ENCODE data around the gene VGF.

Gene VGF

DNA sequence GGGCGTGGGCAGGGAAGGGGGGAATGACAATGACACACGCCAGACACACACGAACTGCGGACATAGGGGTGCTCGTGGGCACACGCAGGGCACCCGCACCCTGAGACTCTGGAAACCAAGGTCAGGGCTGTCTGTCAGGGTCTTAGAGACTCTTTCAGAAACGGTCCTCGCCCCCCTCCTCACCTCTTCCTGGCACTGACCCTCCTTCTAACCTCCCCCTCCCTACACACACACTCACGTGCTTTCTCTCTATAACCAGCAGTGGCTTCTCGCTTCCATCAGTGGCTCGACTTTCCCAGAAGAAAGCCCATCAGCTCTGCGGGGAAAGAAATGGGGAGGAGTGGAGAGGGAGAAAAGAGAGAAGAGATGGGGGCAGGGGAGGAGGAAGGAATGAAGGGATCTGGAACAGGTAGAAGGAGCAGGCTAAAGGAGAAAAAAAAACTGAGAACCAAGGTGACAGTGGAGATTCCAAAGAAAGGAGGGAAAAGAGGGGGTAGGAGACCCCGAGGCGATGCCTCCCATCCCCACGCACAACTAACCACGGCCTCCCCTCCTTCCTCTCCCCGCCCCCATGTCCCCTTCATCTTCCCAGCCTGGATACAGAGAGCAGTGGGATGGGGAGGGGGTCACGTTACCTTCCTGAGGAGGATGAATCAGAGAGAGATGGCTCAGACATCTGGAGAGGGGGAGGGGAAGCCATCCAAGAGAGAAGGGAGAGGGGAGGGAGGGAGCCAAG is 1.7 kb upstream of the VGF start:
- in situ Hi-C loops (cut with HindIII; ENCODE audit: low sequenced_read_pairs): no loop called here

DNA sequence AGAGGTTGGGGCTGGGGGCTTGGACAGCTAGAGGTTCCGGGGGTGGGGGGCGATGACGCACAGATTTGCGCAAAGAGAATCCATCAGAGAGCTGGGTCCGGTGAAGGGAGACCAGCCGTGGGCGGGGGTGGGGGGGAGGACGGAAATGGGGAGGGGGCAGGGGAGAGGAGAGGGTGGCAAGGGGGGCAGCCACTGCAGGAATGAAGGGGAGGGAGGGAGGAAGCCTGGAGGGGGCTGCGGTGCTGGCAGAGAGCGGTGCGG is 1.2 kb upstream of the VGF start:
- in situ Hi-C loops (cut with HindIII; ENCODE audit: low sequenced_read_pairs): no loop called here

GRCh38 chr7:101165958-101166647 is 734 bp upstream of the VGF start:
- in situ Hi-C loops (cut with HindIII; ENCODE audit: low sequenced_read_pairs): no loop called here

DNA sequence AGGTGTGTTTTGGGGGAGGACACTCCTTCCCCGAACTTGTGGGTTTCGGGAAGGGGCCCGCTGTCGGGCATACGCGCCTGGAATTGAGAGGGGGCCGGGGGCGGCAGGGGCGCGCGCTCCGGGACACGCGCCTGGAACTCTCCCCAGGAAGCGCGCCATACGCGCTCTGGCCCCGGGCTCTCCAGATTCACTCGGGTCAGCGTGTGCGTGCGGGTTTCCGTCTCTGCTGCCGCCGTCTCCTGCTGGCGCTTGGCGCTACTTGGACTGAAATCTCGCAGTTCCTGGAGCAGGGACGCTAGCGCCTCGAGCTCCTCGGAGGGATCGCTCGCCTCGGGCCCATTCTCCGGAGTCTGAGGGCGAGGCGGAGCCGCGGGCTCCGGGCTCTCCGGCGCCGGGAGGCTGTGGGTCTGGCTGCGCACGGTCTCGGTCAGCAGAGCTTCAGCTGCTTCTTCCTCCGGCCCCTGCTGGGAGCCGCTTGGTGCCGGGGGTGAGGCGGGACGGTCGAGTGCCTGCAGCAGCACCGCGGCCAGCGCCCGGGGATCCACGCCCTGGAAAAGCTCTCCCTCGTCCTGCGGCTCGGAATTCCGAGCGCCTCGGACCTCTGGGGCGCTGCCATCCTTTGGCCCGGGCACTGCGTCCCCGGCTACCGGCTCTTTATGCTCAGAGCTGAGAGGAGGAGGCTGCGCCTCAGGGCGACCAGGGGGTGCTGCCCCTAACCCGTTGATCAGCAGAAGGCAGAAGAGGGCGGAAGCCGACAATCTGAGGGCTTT is 1.1 kb downstream of the VGF start:
- in situ Hi-C loops (cut with HindIII; ENCODE audit: low sequenced_read_pairs): loop anchor here (5.0 kb wide), 1 partner anchor 53 kb away; the partner anchor contains the start of genes PLOD3 and ZNHIT1

DNA sequence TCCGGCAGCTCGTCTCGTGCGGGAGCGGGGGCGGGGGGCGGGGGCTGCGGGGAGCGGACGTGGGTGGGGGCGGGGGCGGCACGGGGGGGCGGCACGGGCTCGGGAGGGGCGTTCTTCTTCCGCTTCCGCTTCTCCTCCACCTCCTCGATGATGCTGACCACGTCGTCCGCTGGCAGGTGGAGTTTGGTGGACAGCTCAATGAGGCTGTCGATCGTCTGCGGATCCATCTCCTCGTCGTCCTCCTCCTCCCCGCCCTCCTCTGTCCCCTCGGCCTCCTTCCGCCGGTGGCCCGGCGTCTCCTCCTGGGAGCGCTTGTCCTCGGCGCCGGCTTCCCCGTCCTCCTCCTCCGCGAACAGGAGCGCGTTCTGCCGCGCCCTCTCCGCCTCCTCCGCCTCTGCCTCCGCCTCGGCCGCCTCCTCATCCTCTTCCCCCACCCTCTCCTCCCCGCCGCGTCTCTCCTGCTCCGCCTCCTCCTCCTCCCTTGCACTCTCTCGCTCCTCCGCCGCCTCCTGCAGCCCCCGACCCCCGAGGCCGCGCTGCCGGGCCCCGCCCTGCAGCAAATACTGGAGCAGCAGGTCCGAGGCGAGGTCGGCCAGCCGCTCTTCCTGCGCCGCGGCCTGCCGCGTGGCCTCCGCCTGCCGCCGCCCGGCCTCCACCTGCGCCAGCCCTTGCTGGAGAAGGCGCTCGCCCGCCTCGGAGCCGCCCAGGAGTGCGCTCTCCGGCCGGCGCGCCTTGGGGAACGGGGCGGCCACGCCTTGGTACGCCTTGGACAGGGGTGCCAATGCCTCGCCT is 1.9 kb downstream of the VGF start:
- in situ Hi-C loops (cut with HindIII; ENCODE audit: low sequenced_read_pairs): loop anchor here (5.0 kb wide), 1 partner anchor 54 kb away; the partner anchor contains the start of genes PLOD3 and ZNHIT1

DNA sequence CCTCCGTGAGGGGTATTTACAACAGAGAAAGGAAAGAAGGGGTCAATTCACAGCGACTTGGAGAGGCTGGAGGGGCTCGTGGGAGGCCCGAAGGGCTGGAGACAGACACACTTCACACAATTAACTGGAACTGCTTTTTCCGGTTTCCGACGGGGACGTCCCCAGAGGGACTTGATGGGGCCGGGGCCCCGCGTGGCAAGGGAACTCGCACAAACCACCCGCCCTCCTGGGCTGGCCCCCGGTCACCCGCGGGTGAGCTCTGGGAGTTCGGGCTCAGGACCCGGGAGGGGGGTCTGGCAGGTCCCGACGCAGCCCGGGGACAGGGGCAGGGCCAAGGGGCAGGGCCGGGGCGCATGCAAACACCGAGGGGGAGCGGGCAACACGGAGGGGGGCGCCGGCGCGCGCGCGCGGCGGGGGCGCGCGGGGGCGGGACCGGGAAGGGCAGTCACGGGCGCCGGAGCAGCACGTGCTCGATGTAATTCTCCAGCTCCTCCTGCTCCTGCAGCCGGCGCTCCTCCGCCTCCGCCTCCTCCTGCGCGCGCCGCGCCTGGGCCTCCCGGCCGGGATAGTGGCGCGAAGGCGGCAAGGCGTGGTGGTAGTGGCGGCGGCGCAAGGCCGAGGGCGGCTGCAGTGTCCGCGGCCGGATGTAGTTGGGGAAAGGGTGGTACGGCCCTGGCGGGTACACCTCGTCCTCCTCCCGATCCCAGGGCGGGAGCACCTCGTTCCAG is 2.7 kb downstream of the VGF start:
- in situ Hi-C loops (cut with HindIII; ENCODE audit: low sequenced_read_pairs): loop anchor here (5.0 kb wide), 1 partner anchor 55 kb away; the partner anchor contains the start of genes PLOD3 and ZNHIT1

DNA sequence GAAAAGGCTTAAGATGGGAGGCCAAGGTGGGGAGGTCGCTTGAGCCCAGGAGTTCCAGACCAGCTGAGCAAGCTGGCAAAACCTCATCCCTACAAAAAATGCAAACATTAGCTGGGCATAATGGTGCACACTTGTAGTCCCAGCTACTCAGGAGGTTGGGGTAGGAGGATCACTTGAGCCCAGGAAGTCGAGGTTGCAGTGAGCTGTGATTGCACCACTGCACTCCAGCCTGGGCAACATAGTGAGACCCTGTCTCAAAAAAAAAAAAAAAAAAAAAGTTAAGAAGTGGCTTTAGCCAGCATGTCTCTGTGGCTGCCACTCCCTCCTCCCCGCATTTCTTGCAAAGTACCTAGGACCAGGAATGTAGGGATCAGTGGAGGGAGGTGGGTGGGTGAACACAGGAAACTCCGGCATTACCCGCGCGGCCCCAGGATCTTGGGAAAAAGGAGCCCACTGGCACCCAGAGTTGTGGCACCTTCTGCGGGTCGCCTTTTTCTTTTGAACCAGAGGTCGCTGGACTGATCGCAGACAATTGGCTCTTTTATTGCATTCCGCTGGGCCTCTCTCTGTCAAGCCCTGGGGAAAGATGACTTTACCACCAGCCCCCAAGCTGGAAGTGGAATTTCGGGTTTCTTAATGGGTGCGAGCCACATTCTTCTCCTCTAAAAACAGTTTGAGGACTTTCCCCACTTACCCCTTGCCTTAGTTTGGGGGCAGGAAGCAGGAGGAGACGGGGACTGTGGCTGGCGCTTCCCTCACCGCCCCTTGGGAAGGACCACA is 3.5 kb downstream of the VGF start:
- in situ Hi-C loops (cut with HindIII; ENCODE audit: low sequenced_read_pairs): loop anchor here (5.0 kb wide), 1 partner anchor 55 kb away; the partner anchor contains the start of genes PLOD3 and ZNHIT1

GRCh38 chr7:101160910-101161309 is 4.5 kb downstream of the VGF start:
- in situ Hi-C loops (cut with HindIII; ENCODE audit: low sequenced_read_pairs): loop anchor here (5.0 kb wide), 1 partner anchor 56 kb away; the partner anchor contains the start of genes PLOD3 and ZNHIT1

DNA sequence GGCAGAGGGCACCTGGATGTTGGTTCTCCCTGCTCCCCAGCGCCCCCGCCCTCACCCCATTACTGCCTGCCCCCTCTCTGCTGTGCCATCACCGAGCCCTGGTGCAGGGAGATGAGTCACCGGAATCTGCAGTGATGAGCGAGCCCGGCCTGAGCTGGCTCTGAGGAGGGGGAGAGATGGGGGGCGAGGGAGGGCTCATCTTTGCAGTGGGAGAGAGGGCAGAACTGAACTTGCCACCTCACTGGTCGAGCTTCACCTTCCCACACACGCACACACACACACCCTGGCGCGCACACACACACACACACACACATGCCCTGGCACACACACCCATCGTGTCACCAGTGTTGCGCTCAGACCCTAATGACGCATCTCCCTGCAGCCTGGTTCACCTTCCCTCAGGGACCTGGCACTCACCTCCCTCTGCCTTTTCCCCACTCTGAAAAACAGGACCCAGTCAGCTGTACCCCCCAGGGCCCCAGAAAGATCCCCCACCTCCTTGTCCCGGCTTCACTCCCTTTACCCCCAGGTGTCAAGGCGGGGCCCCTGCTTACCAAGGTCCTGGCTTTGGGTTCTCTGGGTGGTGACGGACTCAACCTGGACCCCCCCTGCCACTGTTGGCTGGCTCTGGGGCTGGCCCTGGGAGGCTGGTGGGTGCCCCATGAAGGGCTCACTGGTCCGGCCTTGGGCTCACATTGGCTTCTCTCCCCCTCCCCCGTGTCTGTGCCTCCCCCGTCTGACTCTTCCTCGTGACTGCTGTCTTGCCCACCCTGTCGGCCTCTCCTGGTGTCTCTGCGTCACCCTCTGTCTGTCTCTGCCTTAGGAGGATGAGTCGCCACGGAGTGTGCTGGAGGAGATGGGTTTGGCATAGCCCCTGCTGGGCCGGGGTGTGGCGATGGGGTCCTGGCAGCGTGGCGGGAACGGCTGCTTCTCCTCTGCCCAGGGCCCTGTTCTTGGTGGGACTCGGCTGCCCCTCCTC is 5.4 kb downstream of the VGF start:
- in situ Hi-C loops (cut with HindIII; ENCODE audit: low sequenced_read_pairs): loop anchor here (5.0 kb wide), 2 partner anchors 57 to 97 kb away; partner anchors contain the start of genes PLOD3 and ZNHIT1

GRCh38 chr7:101156866-101157589 is 8.3 kb downstream of the VGF start:
- in situ Hi-C loops (cut with HindIII; ENCODE audit: low sequenced_read_pairs): loop anchor here (5.0 kb wide), 1 partner anchor 100 kb away; no protein-coding TSS in a partner anchor

DNA sequence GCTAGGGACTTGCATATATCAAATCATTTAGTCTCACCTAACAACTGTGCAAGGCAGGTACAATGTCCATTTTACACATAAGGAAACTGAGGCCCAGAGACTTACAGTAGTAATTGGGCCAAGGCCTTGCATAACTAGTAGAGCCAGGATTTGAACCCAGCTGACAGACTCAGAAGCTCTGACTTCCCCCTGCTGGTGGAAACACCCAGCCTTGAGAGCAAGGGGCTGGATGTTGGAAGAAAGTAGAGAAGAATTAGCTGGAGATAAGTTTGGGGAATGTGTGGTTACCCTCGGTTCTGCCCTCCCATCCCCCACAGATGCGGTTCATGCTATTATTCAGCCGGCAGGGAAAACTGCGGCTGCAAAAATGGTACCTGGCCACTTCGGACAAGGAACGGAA is 9.1 kb downstream of the VGF start:
- in situ Hi-C loops (cut with HindIII; ENCODE audit: low sequenced_read_pairs): loop anchor here (5.0 kb wide), 1 partner anchor 101 kb away; no protein-coding TSS in a partner anchor

DNA sequence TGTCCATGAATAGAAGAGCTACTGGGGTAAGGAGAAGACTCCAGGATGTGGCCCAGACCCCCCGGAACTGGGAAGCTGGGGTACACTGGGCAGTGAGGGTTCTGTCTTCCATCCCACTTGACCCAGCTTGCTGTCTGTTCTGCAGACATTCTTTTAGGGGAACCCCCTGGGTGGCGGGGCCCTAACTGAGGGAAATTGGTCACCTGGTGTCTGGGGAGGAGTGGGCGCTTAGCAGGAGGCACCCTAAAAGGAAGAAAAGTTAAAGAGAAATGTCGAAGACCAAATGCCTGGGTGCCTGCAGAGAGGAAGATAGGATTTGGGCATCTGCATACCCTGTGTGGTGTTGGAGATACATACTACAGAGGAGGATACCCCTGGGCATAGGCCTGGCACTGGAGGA is 10.1 kb downstream of the VGF start:
- in situ Hi-C loops (cut with HindIII; ENCODE audit: low sequenced_read_pairs): loop anchor here (5.0 kb wide), 1 partner anchor 102 kb away; no protein-coding TSS in a partner anchor

DNA sequence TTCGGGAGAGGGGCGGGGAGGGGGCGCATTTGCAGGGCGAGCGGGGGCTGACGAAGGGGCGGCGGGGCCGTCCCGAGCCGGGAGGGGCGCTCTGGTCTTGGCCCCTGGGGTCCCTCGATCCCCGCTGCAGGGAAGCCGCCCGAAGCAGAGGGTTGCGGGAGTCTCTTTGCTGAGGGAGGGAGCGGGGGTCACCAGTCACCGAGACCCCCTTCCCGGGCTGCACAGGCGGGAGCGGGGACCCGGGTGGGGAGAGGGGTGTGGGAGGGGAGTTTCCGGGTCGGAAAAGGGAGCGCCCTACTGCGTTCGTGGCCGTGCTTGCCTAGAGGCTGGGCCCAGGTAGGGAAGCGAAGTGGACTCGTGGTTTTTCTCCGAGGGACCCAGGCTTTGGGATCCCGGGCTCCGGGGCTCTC is 10.7 kb downstream of the VGF start:
- in situ Hi-C loops (cut with HindIII; ENCODE audit: low sequenced_read_pairs): loop anchor here (5.0 kb wide), 1 partner anchor 103 kb away; no protein-coding TSS in a partner anchor

DNA sequence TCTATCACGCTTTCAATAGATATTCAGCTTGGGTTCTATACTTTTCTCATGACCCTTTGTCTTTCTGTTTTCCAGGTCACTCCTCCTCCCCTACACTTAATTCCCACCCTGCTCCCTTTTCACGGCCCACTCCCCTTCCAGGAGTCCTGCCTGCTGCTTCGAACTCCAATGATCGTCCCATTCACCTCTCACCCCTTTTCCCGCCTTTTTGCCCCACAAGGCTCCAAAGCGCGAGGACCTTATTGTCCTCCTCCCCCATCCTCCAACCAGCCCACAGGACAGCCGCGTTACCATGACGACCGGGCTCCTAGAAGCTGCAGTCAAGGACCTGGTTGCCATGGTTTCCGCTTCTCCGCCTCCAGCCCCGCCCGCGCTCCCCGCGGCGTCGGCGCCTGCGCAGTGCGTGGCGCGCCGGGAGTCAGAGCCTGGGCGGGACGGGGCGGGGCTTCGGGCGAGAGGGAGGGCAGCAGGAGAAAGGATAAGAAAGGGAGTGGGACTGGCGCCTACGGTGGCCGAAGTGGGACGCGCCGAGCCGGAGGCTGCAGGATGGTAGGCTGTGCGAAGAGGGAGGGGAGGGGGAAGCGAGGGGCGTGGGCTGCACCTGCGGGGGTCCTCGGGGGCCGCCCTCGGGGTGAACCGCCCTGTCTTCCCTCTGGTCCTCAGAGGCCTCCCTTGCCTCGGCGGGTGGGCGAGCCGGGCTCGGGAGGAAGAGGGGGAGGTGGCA is 11.2 kb downstream of the VGF start, which contains the start of gene AP1S1:
Gene AP1S1, plus strand, starts transcription at position 508 of the 724 bp plus-strand sequence. Its CDS starts 39 bp downstream, at position 547.
- in situ Hi-C loops (cut with HindIII; ENCODE audit: low sequenced_read_pairs): no loop called here

GRCh38 chr7:101151908-101152651 is 13.3 kb downstream of the VGF start:
- in situ Hi-C loops (cut with HindIII; ENCODE audit: low sequenced_read_pairs): no loop called here
